ENCODE data around the gene OR4D2.

Gene OR4D2

DNA sequence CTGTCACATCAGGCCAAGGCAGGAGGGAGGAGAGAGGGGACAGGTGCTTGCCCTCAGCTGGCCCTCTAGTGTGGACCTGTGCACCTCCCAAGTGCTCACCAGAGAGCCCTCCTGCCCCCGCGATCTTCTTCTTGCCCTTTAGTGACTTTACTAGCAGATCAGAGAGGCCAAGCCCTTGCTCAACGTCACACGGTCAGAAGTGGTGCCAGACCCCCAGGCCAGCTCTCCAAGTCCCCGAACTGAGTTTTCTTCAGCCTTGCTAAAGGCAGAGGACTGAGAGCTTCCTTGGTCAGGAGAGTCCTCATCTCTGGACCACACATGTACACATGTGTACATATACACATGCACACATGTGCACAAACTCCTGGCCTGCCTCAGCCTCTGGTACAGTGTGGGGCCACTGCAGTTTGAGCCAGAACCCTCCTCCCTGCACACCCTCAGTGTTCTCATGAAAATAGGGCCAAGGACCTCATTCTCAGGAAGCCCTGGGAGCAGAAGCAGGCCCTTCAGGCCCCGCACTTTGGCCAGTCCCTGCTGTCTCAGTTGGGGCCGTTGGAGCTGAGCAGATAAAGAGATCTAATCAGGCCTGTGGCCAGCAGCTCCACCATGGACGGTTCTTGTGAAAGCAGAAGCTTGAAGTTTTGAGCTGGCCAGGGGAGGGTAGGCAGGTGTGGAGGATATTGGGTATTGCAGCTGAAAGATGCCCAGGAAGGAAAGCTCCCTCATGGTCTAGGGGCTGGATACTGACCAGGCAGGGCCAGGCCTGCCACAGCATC is 18.4 kb downstream of the OR4D2 start:
- TF ChIP-seq, protein P1, sequence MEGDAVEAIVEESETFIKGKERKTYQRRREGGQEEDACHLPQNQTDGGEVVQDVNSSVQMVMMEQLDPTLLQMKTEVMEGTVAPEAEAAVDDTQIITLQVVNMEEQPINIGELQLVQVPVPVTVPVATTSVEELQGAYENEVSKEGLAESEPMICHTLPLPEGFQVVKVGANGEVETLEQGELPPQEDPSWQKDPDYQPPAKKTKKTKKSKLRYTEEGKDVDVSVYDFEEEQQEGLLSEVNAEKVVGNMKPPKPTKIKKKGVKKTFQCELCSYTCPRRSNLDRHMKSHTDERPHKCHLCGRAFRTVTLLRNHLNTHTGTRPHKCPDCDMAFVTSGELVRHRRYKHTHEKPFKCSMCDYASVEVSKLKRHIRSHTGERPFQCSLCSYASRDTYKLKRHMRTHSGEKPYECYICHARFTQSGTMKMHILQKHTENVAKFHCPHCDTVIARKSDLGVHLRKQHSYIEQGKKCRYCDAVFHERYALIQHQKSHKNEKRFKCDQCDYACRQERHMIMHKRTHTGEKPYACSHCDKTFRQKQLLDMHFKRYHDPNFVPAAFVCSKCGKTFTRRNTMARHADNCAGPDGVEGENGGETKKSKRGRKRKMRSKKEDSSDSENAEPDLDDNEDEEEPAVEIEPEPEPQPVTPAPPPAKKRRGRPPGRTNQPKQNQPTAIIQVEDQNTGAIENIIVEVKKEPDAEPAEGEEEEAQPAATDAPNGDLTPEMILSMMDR (IDR thresholded peaks at IDR 0.05; ENCODE audit: borderline replicate concordance, insufficient read depth, low read depth, low read length) = no peak
- H3K4me3 ChIP-seq (ENCODE audit: low read depth, low read length) = no peak overlapping the region

DNA sequence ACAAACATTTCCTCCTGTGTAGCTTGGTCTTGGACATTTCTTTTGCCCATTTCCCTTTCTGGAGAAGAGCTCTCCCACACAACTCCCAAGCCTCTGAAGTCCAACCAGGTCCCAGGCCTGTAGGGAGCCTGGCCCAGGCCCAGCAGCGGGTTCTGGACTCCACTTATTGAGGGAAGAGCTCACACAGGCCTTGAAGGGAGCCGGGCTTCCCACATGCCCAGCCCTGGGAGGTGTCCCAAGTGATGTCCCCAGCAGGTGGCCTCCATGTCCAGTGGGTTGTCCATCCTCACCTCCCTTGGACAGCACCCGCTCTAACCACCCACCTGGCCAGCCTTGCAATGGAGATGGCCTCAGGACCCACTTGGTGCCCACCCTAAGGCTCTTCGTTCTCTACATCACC is 19.8 kb downstream of the OR4D2 start:
- TF ChIP-seq, protein P1 (IDR thresholded peaks at IDR 0.05; ENCODE audit: borderline replicate concordance, insufficient read depth, low read depth, low read length) = no peak
- no peak overlapping the region for H3K4me3 ChIP-seq (ENCODE audit: low read depth, low read length)

DNA sequence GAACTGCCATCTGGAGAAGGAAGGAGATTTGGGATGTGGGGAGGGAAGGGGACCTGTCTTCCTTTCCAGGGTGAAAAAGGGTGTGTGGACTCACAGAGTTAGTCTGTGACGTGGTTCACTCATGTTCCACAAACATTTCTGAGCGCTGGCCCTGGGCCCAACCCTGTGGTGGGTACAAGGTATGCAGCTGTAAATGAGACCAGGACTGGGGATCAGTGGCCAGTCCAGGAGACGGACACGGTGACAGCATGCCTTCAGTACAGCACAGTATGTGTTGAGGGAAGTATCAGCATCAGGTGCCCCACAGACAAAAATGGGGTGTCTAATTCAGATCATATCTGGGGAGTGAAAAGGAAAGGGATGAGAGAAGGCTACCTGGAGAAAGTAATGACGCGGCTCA is 20.3 kb downstream of the OR4D2 start:
- TF ChIP-seq, protein P1 (IDR thresholded peaks at IDR 0.05; ENCODE audit: borderline replicate concordance, insufficient read depth, low read depth, low read length) = no peak
- no peak overlapping the region for H3K4me3 ChIP-seq (ENCODE audit: low read depth, low read length)

GRCh38 chr17:58187675-58188074 is 20.9 kb downstream of the OR4D2 start:
- no peak overlapping the region for H3K4me3 ChIP-seq (ENCODE audit: low read depth, low read length)
- TF ChIP-seq, protein P1 (IDR thresholded peaks at IDR 0.05; ENCODE audit: borderline replicate concordance, insufficient read depth, low read depth, low read length) = no peak

- TF ChIP-seq, protein P1 (IDR thresholded peaks at IDR 0.05; ENCODE audit: borderline replicate concordance, insufficient read depth, low read depth, low read length) = no peak
- H3K4me3 ChIP-seq (ENCODE audit: low read depth, low read length) = no peak overlapping the region
Observed at GRCh38 chr17:58189436-58190146, 22.8 kb downstream of the OR4D2 start.

DNA sequence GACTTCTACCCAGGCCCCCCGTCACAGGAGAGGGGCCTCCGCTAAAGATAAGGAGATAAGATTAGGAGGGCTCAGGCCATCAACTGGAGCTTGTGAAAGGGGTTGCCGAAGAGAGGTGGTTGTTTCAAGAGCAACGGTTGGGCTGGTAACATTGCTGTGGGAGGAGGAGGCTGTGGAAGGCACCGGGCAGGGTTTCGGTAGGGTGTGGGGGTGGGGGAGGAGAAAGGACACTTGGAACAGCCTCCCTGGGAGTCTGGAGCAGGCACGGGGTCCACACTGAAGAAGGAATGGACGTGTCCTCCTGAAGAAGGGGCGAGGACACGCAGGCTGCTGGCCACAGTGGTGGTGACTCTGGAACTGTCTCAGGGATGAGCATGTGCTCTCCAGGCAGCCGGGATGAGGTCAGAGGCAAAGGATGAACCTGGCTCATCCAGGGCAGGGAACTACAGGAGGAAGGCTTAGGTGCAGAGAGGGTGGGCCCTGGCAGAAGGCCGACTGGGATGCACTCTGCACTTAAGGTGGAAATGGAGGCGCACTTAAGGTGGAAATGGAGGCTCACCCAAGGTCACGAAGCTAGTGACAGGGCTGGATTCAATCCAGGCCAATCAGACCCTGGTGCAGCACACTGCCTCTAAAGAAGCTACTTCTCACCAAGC is 24.6 kb downstream of the OR4D2 start:
- no peak overlapping the region for H3K4me3 ChIP-seq (ENCODE audit: low read depth, low read length)
- TF ChIP-seq, protein P1 (IDR thresholded peaks at IDR 0.05; ENCODE audit: borderline replicate concordance, insufficient read depth, low read depth, low read length) = no peak
